HCT116 (cell line): ENCODE measurements around the gene MDFIC2. TPM values are rescaled to one million over a fixed set of nuclear protein-coding genes. Genes with fewer than 3 reads are reported as not detected.

Source experiments
- ATAC-seq: fragments of 200-7000 bp; cut with Tn5 transposase; 2 replicates; pipeline ENCODE4 v1.9.1; 2020; ENCODE audit warnings: mild to moderate bottlenecking, moderate library complexity
- BruUV-seq: library from RNA; stranded (reverse); fragments of 400-500 nt; replicated peaks from 2 replicates; lab custom pipeline; 2021; lab: Mats Ljungman, UMichigan
- CTCF ChIA-PET: fragments of 300-600 bp; sonication (Branson Sonifier 250); formaldehyde crosslinking; loops from one replicate; lab custom pipeline; 2021; ENCODE audit warnings: antibody characterized with exemption; lab: Charles Lee
- POLR2A ChIA-PET: fragments of 300-600, 350-600 bp; sonication (Branson Sonifier 250); formaldehyde crosslinking; loops from one replicate; lab custom pipeline; 2021; ENCODE audit warnings: antibody characterized with exemption; lab: Charles Lee
- RAD21 ChIA-PET, 2 experiments: fragments of 300-600 bp; sonication (Branson Sonifier 250); formaldehyde crosslinking; loops; one replicate each; lab custom pipeline; 2023; ENCODE audit warnings: low total read pairs in 2 of 2; ENCODE audit not compliant: uncharacterized antibody in 2 of 2, unreplicated experiment in 2 of 2, low non-redundant PET in 1 of 2; lab: Charles Lee
- DNase-seq: peaks from one replicate; pipeline ENCODE4 v3.0.0-alpha.2; 2010; ENCODE audit warnings: low read depth, low spot score
- H2AFZ ChIP-seq: fragments of 200-600 bp; shearing (Covaris generic), sonication (generic); 2 replicates; pipeline ENCODE4 v1.6.1; 2017; ENCODE audit warnings: low read depth, mixed run types, mixed read lengths, antibody characterized with exemption, low read length; ENCODE audit not compliant: poor library complexity, severe bottlenecking
- H3K27ac ChIP-seq: 2 replicates; pipeline ENCODE4 v1.5.1; 2012; ENCODE audit warnings: low read depth, low read length
- H3K27me3 ChIP-seq: fragments of 200-600 bp; sonication (generic); 2 replicates; pipeline ENCODE4 v1.6.1; 2016; ENCODE audit warnings: mixed run types, low read length, mixed read lengths; ENCODE audit not compliant: insufficient read depth
- H3K36me3 ChIP-seq, 2 experiments: fragments of 200-500 bp in 1 of 2; fragments of 200-600 bp in 1 of 2; sonication (Bioruptor generic) in 1 of 2; sonication (generic) in 1 of 2; 2 replicates each; pipeline versions ENCODE4 v1.5.1 to v1.6.1; 2014 to 2016; ENCODE audit warnings: low read length in 2 of 2, inconsistent platforms in 1 of 2, mixed read lengths in 1 of 2, mixed run types in 1 of 2; ENCODE audit not compliant: insufficient read depth in 2 of 2, control insufficient read depth in 1 of 2
- H3K4me1 ChIP-seq, 2 experiments: fragments of 200-600 bp in 1 of 2; sonication (generic) in 1 of 2; 2 replicates each; pipeline versions ENCODE4 v1.5.1 to v1.6.1; 2012 to 2017; ENCODE audit warnings: low read length in 2 of 2, inconsistent platforms in 1 of 2, mild to moderate bottlenecking in 1 of 2, mixed read lengths in 1 of 2, mixed run types in 1 of 2, moderate library complexity in 1 of 2; ENCODE audit not compliant: insufficient read depth in 2 of 2, control insufficient read depth in 1 of 2
- H3K4me2 ChIP-seq: fragments of 200-600 bp; sonication (generic); 2 replicates; pipeline ENCODE4 v1.6.1; 2017; ENCODE audit warnings: mixed run types, low read length, mixed read lengths
- H3K4me3 ChIP-seq, 2 experiments: fragments of 200-600 bp in 1 of 2; sonication (generic) in 1 of 2; replicated peaks in 1 of 2; 2 replicates each; pipeline ENCODE4 v1.5.1; 2011 to 2016; ENCODE audit warnings: low read length in 2 of 2, control low read depth in 1 of 2, low read depth in 1 of 2, mild to moderate bottlenecking in 1 of 2, mixed read lengths in 1 of 2, mixed run types in 1 of 2
- H3K79me2 ChIP-seq: fragments of 200-600 bp; sonication (generic); 2 replicates; pipeline ENCODE4 v1.6.1; 2017; ENCODE audit warnings: mild to moderate bottlenecking, mixed run types, low read length, moderate library complexity, mixed read lengths; ENCODE audit not compliant: insufficient read depth
- H3K9ac ChIP-seq: fragments of 200-600 bp; sonication (generic); 2 replicates; pipeline ENCODE4 v1.6.1; 2016; ENCODE audit warnings: low read length, mixed read lengths
- H3K9me2 ChIP-seq: fragments of 200-600 bp; sonication (generic), shearing (Covaris generic); 2 replicates; pipeline ENCODE4 v1.6.1; 2017; ENCODE audit warnings: mixed run types, mild to moderate bottlenecking, moderate library complexity; ENCODE audit not compliant: insufficient read depth
- H3K9me3 ChIP-seq, 2 experiments: fragments of 200-500 bp in 1 of 2; fragments of 200-600 bp in 1 of 2; sonication (Bioruptor generic) in 1 of 2; sonication (generic) in 1 of 2; 2 replicates each; pipeline ENCODE4 v1.6.1; 2014 to 2017; ENCODE audit warnings: low read length in 2 of 2, mixed read lengths in 2 of 2, inconsistent platforms in 1 of 2, low read depth in 1 of 2, mild to moderate bottlenecking in 1 of 2, mixed run types in 1 of 2, moderate library complexity in 1 of 2; ENCODE audit not compliant: control insufficient read depth in 1 of 2, insufficient read depth in 1 of 2
- H4K20me1 ChIP-seq: fragments of 200-600 bp; sonication (generic), shearing (Covaris generic); 2 replicates; pipeline ENCODE4 v1.6.1; 2017; ENCODE audit warnings: mixed run types, mild to moderate bottlenecking, moderate library complexity; ENCODE audit not compliant: insufficient read depth
- EGR1 ChIP-seq: IDR thresholded peaks from 2 replicates; pipeline ENCODE4 v1.6.1; 2012; ENCODE audit warnings: low read depth
- ELF1 ChIP-seq: IDR thresholded peaks from 2 replicates; pipeline ENCODE4 v1.6.1; 2012; ENCODE audit warnings: low read depth, borderline replicate concordance
- EZH2phosphoT487 ChIP-seq: fragments of 200-600 bp; IDR thresholded peaks from 2 replicates; pipeline ENCODE4 v1.6.1; 2018; ENCODE audit warnings: antibody characterized with exemption, borderline replicate concordance
- FOSL1 ChIP-seq: IDR thresholded peaks from 2 replicates; pipeline ENCODE4 v1.6.1; 2012; ENCODE audit warnings: low read depth
- JUND ChIP-seq: IDR thresholded peaks from 2 replicates; pipeline ENCODE4 v1.6.1; 2012
- POLR2A ChIP-seq: IDR thresholded peaks from 2 replicates; pipeline ENCODE4 v1.7.0; 2011; ENCODE audit warnings: borderline replicate concordance; ENCODE audit not compliant: insufficient read depth, insufficient read length; ENCODE audit errors: extremely low read depth
- POLR2AphosphoS5 ChIP-seq: IDR thresholded peaks from 2 replicates; pipeline ENCODE4 v1.6.1; 2011; ENCODE audit warnings: mild to moderate bottlenecking, low read depth, low read length, moderate library complexity
- SIN3A ChIP-seq: IDR thresholded peaks from 2 replicates; pipeline ENCODE4 v1.6.1; 2012; ENCODE audit warnings: low read depth
- SP1 ChIP-seq: IDR thresholded peaks from 2 replicates; pipeline ENCODE4 v1.6.1; 2012; ENCODE audit warnings: low read depth
- YY1 ChIP-seq: IDR thresholded peaks from 2 replicates; pipeline ENCODE4 v1.6.1; 2011; ENCODE audit warnings: low read length, low read depth, moderate library complexity, mild to moderate bottlenecking; ENCODE audit not compliant: insufficient replicate concordance; ENCODE audit errors: extremely low read depth
- ZFX ChIP-seq: fragments of 450-650 bp; IDR thresholded peaks from 2 replicates; pipeline ENCODE4 v1.6.1; 2017
- intact Hi-C: fragments of 100-400 bp; cut with micrococcal nuclease; formaldehyde crosslinking; loops from 2 replicates; pipeline ENCODE4 v1.10.0; 2022
- total RNA-seq: library from RNA; stranded (reverse); gene quantifications from one replicate; pipeline ENCODE4 v1.2.1, GENCODE V29; 2021; ENCODE audit not compliant: unreplicated experiment
- TF ChIP-seq, protein P1 (sequence below): IDR thresholded peaks from 2 replicates; pipeline ENCODE4 v1.6.1; 2012; ENCODE audit warnings: low read depth

MDFIC2 gene
- total RNA-seq, 1 experiment from 2014 or later: not detected

GRCh38 chr3:70315021-70315420 is 2.6 kb upstream of the MDFIC2 start:
- Histone ChIP-seq H3K27me3 (no peaks in the 10 kb centered on the region), H2AFZ (no peak overlapping the region), H3K9ac (no peak overlapping the region), H3K79me2 (no peaks in the 10 kb centered on the region), H4K20me1 (no peaks in the 10 kb centered on the region), H3K36me3 (no peaks in the 10 kb centered on the region), H3K4me2 (no peak overlapping the region), H3K9me3 (peaks cover 0 to 22% of the 10 kb centered on the region in 2 experiments; a peak in 1 of 4 replicates), H3K27ac (no peak overlapping the region), H3K4me3 (no peak overlapping the region), H3K9me2 (no peaks in the 10 kb centered on the region), H3K4me1 (no peaks in the 10 kb centered on the region)
- intact Hi-C loops: no loop called here
- ChIA-PET CTCF (no interaction called here), RAD21 (no interaction called here), POLR2A (no interaction called here)
- no peak for DNase-seq
- ATAC-seq: no peak
- BruUV-seq: no TSS peak
- no peak for TF ChIP-seq ZFX
- no peak for TF ChIP-seq SIN3A
- TF ChIP-seq YY1: no peak
- TF ChIP-seq POLR2AphosphoS5: no peak
- TF ChIP-seq EZH2phosphoT487: no peak
- TF ChIP-seq EGR1: no peak
- no peak for TF ChIP-seq POLR2A
- TF ChIP-seq FOSL1: no peak
- TF ChIP-seq, protein P1, sequence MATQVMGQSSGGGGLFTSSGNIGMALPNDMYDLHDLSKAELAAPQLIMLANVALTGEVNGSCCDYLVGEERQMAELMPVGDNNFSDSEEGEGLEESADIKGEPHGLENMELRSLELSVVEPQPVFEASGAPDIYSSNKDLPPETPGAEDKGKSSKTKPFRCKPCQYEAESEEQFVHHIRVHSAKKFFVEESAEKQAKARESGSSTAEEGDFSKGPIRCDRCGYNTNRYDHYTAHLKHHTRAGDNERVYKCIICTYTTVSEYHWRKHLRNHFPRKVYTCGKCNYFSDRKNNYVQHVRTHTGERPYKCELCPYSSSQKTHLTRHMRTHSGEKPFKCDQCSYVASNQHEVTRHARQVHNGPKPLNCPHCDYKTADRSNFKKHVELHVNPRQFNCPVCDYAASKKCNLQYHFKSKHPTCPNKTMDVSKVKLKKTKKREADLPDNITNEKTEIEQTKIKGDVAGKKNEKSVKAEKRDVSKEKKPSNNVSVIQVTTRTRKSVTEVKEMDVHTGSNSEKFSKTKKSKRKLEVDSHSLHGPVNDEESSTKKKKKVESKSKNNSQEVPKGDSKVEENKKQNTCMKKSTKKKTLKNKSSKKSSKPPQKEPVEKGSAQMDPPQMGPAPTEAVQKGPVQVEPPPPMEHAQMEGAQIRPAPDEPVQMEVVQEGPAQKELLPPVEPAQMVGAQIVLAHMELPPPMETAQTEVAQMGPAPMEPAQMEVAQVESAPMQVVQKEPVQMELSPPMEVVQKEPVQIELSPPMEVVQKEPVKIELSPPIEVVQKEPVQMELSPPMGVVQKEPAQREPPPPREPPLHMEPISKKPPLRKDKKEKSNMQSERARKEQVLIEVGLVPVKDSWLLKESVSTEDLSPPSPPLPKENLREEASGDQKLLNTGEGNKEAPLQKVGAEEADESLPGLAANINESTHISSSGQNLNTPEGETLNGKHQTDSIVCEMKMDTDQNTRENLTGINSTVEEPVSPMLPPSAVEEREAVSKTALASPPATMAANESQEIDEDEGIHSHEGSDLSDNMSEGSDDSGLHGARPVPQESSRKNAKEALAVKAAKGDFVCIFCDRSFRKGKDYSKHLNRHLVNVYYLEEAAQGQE: no peak
- no peak for TF ChIP-seq JUND
- TF ChIP-seq SP1: no peak
- TF ChIP-seq ELF1: no peak
